A673 (cell line): ENCODE data around the gene SOX2. TPM values are rescaled to one million over a fixed set of nuclear protein-coding genes. Genes with fewer than 3 reads are reported as not detected.

Experiments used
- BruUV-seq: library from RNA; stranded (reverse); fragments of 400-500 nt; replicated peaks from 2 replicates; lab custom pipeline; 2021; lab: Mats Ljungman, UMichigan
- CTCF ChIA-PET: fragments of 300-600 bp; sonication (Branson Sonifier 250); formaldehyde crosslinking; loops from one replicate; lab custom pipeline; 2022; ENCODE audit warnings: antibody characterized with exemption; lab: Charles Lee
- POLR2A ChIA-PET: fragments of 300-600 bp; sonication (Branson Sonifier 250); formaldehyde crosslinking; loops from one replicate; lab custom pipeline; 2022; ENCODE audit warnings: antibody characterized with exemption; ENCODE audit not compliant: low non-redundant PET; lab: Charles Lee
- DNase-seq: peaks from one replicate; pipeline ENCODE4 v3.0.0-alpha.2; 2015; ENCODE audit warnings: low spot score
- H3K27ac ChIP-seq: fragments of 200-600 bp; sonication (generic); 2 replicates; pipeline ENCODE4 v1.5.1; 2016; ENCODE audit warnings: mixed run types, low read depth, mild to moderate bottlenecking, mixed read lengths, antibody characterized with exemption, low read length; ENCODE audit not compliant: poor library complexity, severe bottlenecking
- H3K27me3 ChIP-seq: fragments of 200-600 bp; sonication (generic); replicated peaks from 2 replicates; pipeline ENCODE4 v1.6.1; 2017; ENCODE audit warnings: mixed run types, low read depth, mild to moderate bottlenecking, mixed read lengths, antibody characterized with exemption, low read length; ENCODE audit not compliant: insufficient read depth, poor library complexity
- H3K36me3 ChIP-seq: fragments of 200-600 bp; sonication (generic); 2 replicates; pipeline ENCODE4 v1.6.1; 2016; ENCODE audit warnings: mixed run types, mild to moderate bottlenecking, mixed read lengths, antibody characterized with exemption, low read length; ENCODE audit not compliant: insufficient read depth, poor library complexity, severe bottlenecking
- H3K4me1 ChIP-seq: fragments of 200-600 bp; sonication (generic); 2 replicates; pipeline ENCODE4 v1.6.1; 2017; ENCODE audit warnings: mixed run types, mild to moderate bottlenecking, mixed read lengths, antibody characterized with exemption, low read length; ENCODE audit not compliant: insufficient read depth, poor library complexity, severe bottlenecking
- H3K4me3 ChIP-seq: fragments of 200-600 bp; sonication (generic); 2 replicates; pipeline ENCODE4 v1.5.1; 2016; ENCODE audit warnings: low read depth, mixed run types, mild to moderate bottlenecking, mixed read lengths, low read length; ENCODE audit not compliant: poor library complexity, severe bottlenecking
- H3K9me3 ChIP-seq: fragments of 200-600 bp; sonication (generic); 2 replicates; pipeline ENCODE4 v1.6.1; 2016; ENCODE audit warnings: mixed run types, low read depth, mild to moderate bottlenecking, mixed read lengths, antibody characterized with exemption, low read length; ENCODE audit not compliant: poor library complexity, severe bottlenecking
- EZH2 ChIP-seq: fragments of 200-600 bp; sonication (generic); IDR thresholded peaks from 2 replicates; pipeline ENCODE4 v1.6.1; 2017; ENCODE audit warnings: borderline replicate concordance, low read depth, mild to moderate bottlenecking, mixed read lengths, antibody characterized with exemption, low read length; ENCODE audit not compliant: poor library complexity, severe bottlenecking
- intact Hi-C: fragments of 100-400 bp; cut with micrococcal nuclease; formaldehyde crosslinking; loops from one replicate; pipeline ENCODE4 v1.10.0; 2022; ENCODE audit not compliant: unreplicated experiment
- total RNA-seq: library from RNA; stranded (reverse); gene quantifications from 2 replicates; pipeline ENCODE4 v1.2.3, GENCODE V29; 2021
- TF ChIP-seq, protein P1 (sequence below): fragments of 300-800, 200-600 bp; sonication (generic); conservative IDR thresholded peaks from 2 replicates; pipeline ENCODE4 v1.5.1; 2017; ENCODE audit warnings: low read depth, mild to moderate bottlenecking, antibody characterized with exemption, low read length, moderate library complexity, mixed read lengths

Gene SOX2
- total RNA-seq, 1 experiment from 2014 or later, result 62.0 TPM

DNA sequence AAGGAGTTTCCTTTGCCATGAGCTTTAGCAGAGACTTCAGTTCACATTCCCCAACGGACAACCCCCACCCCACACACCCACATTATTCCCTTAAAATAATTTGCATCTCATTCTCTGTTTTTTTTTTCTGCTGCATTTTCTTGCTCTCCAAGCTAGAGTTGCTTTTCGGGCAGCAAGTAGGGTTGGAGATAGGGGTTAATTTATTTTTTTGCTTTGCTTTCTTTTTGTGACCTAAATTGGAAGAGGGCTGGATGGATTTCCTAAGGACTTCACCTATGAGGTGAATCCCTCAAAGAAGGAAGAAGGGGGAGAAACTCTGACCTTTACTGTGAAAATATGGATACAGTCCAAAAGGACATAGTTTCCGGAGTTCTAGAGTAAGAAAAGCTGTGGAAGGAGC is 6.6 kb downstream of the SOX2 start:
- H3K4me1 ChIP-seq, result peaks cover 27% of the 10 kb centered on the region
- ChIA-PET CTCF (interaction anchor here (0.6 kb wide), 1 partner anchor 361 kb away, joined by 3 read pairs; no protein-coding TSS in a partner anchor), POLR2A (no interaction called here)
- no peaks in the 10 kb centered on the region for H3K9me3 ChIP-seq
- peak overlapping the region; percentile 57 for H3K27ac ChIP-seq
- H3K36me3 ChIP-seq, result peaks cover 6% of the 10 kb centered on the region
- no TSS peak for BruUV-seq
- DNase-seq, result no peak
- intact Hi-C loops, result loop anchor here (5.0 to 10.0 kb wide), 2 partner anchors 404 to 646 kb away; no protein-coding TSS in a partner anchor
- peak overlapping the region; percentile 22 for H3K4me3 ChIP-seq
- no peaks in the 10 kb centered on the region for H3K27me3 ChIP-seq
- TF ChIP-seq, protein P1, sequence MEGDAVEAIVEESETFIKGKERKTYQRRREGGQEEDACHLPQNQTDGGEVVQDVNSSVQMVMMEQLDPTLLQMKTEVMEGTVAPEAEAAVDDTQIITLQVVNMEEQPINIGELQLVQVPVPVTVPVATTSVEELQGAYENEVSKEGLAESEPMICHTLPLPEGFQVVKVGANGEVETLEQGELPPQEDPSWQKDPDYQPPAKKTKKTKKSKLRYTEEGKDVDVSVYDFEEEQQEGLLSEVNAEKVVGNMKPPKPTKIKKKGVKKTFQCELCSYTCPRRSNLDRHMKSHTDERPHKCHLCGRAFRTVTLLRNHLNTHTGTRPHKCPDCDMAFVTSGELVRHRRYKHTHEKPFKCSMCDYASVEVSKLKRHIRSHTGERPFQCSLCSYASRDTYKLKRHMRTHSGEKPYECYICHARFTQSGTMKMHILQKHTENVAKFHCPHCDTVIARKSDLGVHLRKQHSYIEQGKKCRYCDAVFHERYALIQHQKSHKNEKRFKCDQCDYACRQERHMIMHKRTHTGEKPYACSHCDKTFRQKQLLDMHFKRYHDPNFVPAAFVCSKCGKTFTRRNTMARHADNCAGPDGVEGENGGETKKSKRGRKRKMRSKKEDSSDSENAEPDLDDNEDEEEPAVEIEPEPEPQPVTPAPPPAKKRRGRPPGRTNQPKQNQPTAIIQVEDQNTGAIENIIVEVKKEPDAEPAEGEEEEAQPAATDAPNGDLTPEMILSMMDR, result no peak
- no peak for TF ChIP-seq EZH2

DNA sequence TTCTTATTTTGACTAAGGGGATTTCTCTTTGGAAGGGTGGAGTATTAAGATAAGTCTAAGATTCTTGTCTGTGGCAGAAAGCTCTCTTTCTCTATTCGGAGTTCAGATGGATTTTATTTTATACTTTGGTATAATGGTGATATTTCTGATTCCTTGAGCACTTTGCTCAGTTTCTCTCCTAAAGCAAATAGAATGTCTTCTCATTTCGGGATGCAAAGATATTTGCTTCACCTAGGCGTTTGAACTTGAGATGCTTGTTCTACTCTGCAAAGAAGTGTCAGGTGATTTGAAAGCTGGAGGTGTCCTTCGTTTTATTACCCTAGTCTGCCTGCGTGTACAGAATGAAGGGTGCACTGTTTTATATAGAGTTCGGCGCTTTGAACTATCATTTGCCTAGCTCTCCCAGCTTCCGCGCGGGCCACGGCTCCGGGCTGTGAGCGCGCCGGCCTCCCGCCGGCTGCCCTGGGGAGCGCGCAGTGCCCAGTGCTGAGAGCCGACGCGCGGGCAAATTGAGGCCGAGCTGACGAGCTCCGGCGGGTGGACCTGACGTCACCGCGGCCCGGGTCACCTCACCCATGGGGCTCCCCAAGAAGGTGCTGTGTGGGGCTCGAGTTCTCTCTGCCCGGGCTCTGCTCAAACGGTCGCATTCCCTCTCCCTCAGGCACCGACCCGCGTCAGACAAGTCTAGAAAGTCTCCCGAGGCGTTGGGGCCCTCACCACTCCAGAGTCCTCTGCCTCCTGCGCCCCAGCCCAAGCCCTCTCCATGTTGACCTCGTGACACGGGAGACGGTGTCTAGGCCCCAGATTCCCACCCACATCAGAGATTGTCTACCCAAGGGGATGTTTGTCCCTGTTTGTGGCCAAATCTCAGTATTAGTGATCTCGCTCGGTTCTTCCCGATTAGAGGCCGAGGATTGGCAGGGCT is 7.5 kb downstream of the SOX2 start:
- no TSS peak for BruUV-seq
- peak overlapping the region; percentile 57 for H3K27ac ChIP-seq
- ChIA-PET POLR2A (no interaction called here), CTCF (interaction anchor here (0.6 kb wide), 1 partner anchor 362 kb away, joined by 3 read pairs; no protein-coding TSS in a partner anchor)
- H3K27me3 ChIP-seq, result no peaks in the 10 kb centered on the region
- H3K36me3 ChIP-seq, result peaks cover 2% of the 10 kb centered on the region
- peak overlapping the region; percentile 12 for H3K4me3 ChIP-seq
- H3K4me1 ChIP-seq, result peaks cover 27% of the 10 kb centered on the region
- intact Hi-C loops, result loop anchor here (5.0 to 10.0 kb wide), 2 partner anchors 403 to 646 kb away; no protein-coding TSS in a partner anchor
- TF ChIP-seq, protein P1, result no peak
- no peak for TF ChIP-seq EZH2
- no peaks in the 10 kb centered on the region for H3K9me3 ChIP-seq
- DNase-seq, result no peak

- ChIA-PET POLR2A (no interaction called here), CTCF (no interaction called here)
- intact Hi-C loops, result loop anchor here (5.0 to 10.0 kb wide), 2 partner anchors 402 to 645 kb away; no protein-coding TSS in a partner anchor
- Histone ChIP-seq H3K27me3 (no peaks in the 10 kb centered on the region), H3K27ac (peak overlapping the region; percentile 57), H3K9me3 (no peaks in the 10 kb centered on the region), H3K4me1 (peaks cover 27% of the 10 kb centered on the region), H3K4me3 (no peak overlapping the region), H3K36me3 (no peaks in the 10 kb centered on the region)
- BruUV-seq, result no TSS peak
- TF ChIP-seq, protein P1, result no peak
- TF ChIP-seq EZH2, result no peak
- no peak for DNase-seq
Measured at GRCh38 chr3:181719991-181720680, 8.4 kb downstream of the SOX2 start.
